ENCODE data around the gene PTPN21.
"Not testable (repeated sequence)": the region's sequence is repeated elsewhere in the genome, so short reads cannot be mapped to it uniquely, and the experiment has no call there.

Gene PTPN21

DNA sequence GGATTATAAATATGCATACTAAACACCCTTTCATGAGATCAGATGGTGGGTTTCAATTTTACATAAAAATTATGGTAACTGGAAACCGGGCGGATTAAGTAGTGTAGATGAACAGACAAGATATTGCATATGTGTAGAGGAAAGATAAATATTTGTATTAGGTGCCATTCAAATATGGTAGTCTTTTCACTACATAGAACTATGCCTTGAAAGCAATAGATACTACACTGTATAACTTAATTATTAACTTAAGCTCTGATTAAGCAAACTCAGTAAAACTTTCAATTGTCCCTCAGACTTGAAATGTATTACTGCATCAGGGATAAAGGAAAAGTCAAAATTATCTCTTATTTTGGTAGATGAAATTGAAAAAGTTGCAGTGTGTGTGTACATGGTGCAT is 1.9 kb downstream of the PTPN21 start:
- DNase-seq (ENCODE audit: low read depth, low spot score): no peak

DNA sequence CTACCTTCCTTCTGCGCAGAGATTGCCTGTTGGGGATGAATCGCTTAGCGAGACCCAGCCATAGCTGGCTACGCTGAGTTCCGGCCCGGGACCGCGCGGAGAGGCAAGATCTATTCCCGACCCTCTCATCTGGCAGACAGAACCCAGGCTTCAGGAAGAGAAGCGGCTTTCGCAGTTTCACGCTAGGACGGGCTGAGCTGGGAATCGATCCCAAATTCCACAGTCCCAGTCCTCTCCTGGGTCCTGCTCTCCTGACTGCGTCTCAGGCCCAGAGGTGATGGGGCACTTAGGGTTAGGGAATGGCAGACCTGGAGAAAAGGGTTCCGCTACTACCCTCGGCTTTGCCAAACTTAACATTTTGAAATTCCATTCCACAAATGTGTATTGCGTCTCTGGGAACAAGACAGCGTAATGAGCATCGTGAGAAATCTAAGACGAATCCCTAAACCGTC is 2.8 kb downstream of the PTPN21 start:
- DNase-seq (ENCODE audit: low read depth, low spot score): no peak

DNA sequence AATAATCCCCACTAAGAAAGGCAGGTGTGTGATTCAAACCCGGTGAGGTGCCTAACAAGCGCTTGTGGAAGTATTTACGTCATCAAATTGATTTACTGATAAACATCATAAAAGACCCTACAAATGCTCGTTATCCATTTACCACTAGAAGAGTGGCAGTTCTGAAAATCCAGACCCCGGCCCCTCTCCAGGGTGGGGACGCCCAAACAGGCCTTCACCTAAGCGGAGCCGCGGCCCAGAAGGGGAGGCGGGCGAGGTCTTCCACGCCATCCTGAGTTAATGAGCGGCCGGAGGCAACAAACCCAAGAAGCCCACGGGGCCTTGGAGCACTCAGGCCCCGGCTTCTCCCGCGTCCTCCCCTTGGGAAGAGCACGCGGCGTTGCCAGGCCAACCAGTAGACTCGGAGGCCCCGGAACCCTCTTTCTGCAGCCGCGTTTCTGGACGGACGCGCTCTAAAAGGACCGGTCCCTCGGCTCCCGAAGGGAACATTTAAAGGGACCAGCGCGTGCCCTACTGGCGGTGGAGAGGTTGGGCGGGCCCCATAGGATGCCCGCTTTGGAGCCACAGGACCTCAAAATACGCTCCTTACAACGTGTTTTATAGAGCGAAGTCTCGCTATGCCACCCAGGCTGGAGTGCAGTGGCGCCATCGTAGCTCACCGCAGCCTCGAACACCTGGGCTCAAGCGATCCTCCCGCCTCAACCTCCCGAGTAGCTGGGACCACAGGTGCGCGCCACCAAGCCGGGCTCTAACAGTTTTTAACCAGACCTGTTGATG is 3.5 kb downstream of the PTPN21 start:
- peak; percentile 52 for DNase-seq (ENCODE audit: low read depth, low spot score)

DNA sequence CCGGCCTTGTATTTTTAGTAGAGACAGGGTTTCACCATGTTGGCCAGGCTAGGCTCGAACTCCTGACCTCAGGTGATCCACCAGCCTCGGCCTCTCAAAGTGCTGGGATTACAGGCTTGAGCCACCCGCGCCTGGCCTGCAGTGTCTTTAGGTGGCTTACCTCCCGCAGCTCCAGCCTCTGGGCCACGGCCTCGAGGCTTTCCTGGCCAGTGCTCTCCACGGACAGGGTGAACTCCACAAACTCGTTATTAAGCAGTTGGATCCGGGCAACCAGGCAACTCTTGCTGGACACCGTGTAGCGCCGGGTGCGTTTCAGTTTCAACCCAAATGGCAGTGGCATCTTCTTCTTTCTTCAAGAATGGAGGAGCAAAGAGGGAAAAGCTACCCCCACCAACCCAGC is 4.7 kb downstream of the PTPN21 start:
- DNase-seq (ENCODE audit: low read depth, low spot score): no peak

DNA sequence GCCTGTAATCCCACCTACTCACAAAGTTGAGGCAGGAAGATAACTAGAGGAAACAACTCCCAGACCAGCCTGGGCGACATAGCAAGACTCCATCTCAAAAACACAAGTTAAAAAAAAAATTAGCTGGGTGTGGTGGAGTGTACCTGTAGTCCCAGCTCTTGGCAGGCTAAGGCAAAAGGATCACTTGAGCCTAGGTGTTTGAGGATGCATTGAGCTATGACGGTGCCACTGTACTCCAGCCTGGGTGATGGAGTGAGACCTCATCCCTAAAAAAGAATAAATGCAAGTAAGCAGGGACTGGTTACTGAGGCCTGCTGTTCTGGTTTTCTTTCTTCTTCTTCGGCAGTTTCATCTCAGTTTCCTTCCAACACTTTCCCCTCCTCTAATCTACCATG is 7.4 kb downstream of the PTPN21 start:
- DNase-seq (ENCODE audit: low read depth, low spot score): no peak

DNA sequence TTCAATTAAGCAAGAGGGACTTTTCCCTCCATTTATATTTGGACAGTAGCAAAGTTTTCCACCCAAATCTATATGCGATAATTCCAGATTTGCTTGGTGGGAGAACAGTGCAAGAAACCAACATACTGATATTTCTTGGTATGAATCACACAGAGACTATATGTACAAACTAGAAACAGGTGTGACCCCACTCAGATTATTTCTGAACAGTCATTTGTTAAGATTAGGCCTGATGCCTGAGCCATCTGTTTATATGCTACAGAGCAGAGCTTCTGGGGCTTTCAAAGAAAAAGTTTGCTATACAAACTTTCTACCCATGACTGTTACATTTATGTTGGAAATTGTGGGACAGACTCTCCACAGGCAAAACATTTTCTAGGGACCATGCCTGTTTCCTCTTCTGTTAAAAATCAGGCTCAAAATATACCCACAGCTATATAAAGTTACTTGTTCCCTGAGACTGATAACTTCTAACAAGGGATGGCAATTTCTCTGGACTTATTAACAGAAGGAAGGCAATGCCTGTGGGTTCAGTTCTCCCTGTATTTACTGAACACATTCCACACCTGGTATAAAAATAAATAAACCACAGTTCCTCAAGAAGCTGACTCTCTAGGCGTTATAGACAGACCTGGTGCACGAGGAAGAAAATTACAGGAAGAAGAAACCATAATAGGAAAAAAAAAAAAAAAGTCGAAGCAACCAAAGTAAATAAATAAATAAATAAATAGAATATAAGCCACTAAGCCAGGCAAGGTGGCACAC is 8.0 kb downstream of the PTPN21 start:
- no peak for DNase-seq (ENCODE audit: low read depth, low spot score)

DNA sequence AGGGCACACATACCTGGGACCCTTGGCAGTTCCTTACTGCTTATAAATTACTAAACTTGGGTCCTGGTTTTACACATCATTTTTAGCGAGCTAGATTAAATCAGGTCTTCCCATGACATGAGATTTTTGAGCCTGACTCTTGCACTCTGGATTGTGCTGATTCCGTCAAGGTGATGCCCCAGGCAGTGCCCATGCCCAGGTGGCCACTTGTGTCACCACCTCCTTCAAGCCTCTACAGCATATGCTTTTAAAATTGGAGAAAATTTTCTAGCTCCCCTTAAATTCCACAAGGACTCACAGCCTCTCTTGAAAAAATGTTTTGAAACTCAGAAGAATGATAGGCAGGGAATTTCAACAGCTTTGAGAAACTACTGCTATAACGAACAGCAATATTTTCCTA is 9.6 kb downstream of the PTPN21 start:
- no peak for DNase-seq (ENCODE audit: low read depth, low spot score)

DNA sequence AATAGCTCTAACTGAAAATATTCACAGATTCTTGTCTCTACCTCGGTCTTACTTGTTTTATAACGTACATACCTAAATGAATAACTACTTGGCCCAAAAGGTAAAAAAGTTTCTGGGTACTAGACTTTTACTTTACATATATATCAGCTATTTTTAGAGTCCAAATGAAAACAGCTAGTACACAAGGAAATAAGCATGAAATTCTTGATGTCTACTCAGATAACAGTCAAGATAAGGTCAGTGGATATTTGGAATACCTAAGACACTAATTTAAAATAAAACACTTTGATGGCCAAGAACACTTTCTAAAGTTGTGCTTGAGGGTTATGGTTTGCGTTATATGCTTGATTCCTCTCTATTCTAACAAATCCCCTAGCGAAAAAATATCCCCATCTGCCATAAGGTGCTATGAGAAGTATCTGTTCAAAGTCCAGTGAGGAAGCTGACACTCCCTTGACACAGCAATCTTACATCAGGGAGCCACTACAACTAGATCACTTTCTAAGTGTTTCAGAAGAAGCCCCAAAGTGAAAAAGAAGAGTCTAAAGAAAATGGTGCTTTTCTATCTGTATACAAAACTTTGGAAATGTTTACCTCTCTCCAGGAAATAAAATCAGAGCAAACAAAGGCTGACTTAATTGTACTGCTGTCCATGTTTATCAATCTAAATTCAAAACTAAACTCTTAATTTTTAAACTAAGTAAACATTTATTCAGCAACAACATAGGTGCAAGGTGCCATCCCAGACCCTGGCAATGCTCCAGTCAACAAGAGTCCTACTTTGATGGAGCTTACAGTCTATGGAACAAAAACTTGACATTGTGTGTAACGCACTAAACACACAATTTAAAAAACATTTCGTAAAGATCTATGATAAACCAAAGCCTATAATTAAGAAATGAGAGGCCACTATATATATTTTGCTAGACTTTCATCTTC is 11.7 kb downstream of the PTPN21 start:
- no peak for DNase-seq (ENCODE audit: low read depth, low spot score)

DNA sequence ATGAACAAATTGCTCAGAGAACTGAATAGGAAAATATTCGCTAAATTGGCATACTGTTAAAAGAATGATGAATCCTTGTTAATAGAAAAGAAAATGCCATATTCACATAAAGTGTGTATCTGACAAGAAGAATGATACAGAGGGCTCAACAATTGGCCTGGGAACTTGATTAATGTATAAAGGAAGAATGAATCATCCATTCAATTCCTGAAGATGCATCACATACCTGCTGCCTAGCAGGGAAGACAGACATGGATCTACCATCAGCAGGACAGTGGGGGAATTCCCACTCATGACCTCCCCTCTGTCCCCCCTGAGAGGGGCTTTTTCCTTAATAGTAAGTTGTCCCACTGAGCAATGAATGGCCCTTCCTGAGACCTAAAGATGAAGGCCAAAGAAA is 13.5 kb downstream of the PTPN21 start:
- no peak for DNase-seq (ENCODE audit: low read depth, low spot score)

DNA sequence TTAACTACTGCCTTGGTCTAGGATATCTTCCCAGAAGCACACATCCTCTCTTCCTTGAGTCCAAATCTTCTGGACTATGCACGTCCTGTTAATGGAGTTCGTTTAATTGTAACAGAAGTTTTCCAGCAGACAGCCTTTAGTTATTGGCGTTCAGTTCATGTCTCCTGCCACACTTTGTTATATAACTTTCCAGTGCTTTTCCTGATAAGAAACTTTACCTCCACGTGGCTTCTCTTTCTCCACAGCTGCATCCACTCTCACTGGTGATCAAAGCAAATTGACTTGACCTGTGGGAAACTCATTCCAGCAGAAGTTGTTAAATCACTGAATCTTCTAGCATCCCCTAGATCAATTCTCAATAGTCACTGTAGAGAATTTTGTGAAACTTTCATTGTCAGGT is 19.0 kb downstream of the PTPN21 start:
- DNase-seq (ENCODE audit: low read depth, low spot score): no peak

DNA sequence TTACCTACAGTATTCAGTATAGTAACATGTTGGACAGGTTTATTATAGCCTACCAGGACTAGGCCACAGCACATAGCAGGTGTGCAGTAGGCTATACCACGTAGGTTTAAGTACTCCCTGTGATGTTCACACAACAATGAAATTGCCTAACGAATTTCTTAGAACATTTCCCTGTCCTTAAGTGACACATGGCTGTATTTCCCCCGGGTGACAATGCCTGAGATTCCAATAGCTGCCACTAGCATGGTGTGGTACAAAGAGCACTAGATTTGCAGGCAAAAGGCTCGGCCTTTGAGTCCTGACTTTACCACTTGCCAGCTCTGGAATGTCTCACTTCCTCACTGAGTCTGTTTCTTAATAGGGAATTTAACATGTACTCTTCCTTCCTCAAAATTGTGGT is 19.7 kb downstream of the PTPN21 start:
- DNase-seq (ENCODE audit: low read depth, low spot score): no peak

DNA sequence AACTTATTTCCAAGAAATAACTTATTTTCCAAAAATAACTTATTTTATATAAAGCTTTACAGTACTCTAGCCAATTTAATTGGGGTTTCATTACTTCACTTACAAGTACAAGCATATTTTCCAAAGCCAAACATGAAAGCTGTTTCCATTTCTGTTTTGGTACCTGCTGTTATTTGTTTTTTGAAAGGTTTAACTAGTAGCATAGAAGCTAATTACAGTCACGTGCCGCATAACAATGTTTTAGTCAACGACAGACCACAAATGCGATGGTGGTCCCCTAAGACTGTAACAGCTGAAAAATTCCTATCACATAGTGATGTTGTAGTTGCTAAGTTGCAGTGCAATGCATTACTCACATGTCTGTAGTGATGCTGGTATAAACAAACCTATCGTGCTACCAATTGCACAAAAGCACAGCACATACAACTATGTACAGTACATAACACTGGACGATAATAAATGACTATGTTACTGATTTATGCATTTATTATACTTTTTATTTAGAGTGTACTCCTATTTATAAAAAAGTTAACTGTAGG is 21.7 kb downstream of the PTPN21 start:
- DNase-seq (ENCODE audit: low read depth, low spot score): no peak

DNA sequence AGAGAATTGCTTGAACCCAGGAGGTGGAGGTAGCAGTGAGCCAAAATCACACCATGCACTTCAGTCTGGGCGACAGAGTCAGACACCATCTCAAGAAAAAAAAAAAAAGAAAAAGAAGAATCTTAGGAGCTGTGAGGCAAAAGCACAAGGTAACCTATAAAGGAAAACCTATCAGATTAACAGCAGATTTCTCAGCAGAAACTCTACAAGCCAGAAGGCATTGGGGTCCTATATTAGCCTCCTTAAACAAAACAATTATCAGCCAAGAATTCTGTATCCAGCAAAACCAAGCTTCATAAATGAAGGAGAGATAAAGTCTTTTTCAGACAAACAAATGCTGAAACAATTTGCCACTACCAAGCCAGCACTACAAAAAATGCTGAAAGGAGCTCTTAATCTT is 24.9 kb downstream of the PTPN21 start:
- not testable (repeated sequence) for DNase-seq (ENCODE audit: low read depth, low spot score)

DNA sequence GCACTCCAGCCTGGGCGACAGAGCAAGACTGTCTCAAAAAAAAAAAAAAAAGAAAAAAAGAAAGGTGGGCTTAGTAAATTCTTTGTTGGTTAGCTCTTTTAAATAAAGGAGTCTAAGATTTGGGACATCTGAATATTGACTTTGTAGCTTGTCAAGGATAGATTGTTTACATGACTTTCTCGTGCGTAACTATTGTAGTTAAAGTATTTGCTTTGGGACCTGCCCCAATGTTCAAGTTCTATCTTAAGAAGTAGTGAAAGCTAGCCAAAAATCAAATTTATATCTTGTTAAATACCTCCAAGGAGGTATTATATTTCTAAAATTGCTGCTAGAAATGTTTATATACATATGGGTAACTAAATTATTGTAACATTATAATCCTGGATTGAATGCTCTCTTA is 32.4 kb downstream of the PTPN21 start:
- DNase-seq (ENCODE audit: low read depth, low spot score): no peak

DNA sequence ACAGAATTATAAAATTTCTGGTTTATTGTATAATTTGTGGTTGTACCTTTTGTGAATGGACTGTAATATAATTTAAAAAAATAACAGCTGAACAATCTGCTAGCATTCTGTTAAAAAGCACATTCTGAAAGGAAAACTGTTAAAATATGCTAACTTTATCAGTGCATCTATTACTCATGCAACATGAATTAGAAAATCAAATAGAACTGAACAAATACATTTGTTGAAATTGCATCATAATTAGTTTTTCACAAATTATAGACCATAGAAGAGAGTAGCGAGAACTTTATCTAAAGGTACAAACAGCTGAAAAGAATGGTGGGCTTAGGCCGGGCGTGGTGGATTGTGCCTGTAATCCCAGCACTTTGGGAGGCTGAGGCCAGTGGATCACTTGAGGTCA is 33.0 kb downstream of the PTPN21 start:
- no peak for DNase-seq (ENCODE audit: low read depth, low spot score)

DNA sequence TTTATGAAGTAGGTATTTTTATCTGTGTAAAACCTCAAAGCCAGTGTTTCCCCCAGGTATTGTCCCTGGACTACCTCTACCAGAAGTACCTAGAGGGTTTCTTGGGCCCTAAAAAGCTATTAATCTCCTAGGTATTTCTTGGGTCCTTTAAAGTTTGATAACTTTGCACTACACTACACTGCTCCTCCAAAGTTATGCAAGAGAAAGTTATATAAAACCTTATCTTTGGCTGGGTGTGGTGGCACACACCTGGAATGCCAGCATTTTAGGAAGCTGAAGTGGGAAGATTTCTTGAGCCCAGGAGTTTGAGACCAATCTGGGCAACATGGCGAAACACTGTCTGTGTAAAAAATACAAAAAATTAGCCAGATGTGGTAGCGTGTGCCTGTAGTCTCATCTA is 34.9 kb downstream of the PTPN21 start:
- DNase-seq (ENCODE audit: low read depth, low spot score): no peak

DNA sequence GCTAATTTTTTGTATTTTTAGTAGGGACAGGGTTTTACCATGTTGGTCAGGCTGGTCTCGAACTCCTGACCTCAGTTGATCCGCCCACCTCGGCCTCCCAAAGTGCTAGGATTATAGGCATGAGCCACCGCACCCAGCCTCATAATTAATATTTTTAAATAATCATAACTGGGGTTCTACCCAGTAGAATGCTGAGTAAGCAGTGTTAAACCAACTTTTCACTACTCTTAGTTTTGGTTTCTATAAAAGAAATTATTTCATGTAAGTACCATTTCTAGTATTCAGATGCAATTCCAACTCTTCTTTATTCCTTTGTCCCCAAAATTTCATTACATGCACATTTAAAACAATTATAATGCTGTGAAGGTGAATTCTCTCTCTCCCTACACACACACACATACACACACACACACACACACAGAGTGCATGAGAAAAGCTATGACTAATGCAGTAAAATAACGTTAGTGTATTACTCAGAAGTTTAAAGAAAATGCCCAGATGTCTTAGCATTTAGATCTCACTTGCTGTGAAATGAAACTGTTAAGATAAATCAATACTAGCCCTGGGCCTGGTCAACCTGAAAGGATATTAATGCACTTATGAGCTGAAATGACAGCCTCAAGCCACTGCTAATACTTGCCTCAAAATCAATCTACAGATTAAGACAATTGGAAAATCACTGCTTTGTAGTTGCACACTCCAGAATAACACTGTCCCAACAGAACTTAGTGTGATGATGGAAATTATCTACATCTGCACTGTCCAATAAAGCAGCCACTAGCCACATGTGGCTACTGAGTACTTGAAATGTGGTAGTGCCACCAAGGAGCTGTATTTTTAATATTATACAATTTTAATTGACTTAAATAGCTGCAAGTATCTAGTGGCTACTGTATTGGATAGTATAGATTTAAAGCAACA is 36.0 kb downstream of the PTPN21 start:
- peak; percentile 15 for DNase-seq (ENCODE audit: low read depth, low spot score)

DNA sequence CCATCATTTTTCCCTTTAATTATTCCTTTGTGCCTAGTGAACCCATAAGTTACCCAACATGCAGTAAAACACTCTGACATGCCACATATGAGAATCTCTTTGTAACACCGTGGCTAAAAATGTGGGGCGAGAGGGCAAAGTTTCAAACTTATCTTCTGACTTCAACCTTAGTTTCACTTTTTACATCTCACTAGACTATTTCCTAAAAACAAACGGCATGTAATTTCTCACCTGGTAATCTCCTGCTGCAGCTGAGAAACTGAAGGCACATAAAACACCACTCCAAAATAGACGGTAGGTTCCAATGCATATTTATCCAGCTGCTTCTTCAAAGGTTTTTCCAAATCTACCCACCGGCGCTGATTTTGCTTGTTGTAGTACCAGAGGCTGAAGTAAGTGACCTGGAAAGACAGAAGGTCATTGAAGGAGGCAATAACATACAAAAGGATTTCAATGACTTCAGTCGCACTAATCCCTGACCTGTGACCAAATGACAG is 37.9 kb downstream of the PTPN21 start:
- no peak for DNase-seq (ENCODE audit: low read depth, low spot score)

DNA sequence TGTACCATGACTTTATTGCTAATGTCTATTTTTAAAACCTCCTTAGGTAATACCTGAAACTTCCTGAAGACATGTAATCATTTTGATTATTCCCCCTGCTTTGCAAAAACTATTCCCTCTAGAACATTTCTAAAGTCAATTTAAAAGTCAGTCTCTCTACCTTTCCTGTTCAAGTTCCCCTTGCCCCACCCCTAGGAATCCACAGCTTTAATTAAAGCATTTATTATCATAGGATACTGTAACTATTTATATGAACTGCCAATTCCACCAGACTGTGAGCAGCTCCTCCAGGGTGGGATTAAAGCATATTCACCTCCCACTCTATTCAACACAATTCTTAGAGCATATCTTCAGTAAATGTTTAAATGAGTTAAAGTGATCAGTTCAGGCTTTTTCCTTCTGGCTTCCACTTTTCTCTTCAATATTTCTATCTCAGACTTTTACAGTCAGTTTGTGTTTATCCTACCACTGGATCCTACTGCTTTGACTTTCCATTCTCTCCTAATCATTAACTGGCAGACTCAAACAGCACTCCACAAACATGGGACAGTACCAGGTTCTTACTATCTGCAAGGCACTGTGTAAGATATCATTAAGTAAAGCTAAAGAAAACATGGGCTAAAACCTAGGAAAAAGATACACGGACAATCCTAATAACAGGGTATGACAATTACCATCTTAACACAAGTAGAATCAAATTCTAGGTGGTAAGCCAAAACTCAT is 39.1 kb downstream of the PTPN21 start:
- DNase-seq (ENCODE audit: low read depth, low spot score): no peak

DNA sequence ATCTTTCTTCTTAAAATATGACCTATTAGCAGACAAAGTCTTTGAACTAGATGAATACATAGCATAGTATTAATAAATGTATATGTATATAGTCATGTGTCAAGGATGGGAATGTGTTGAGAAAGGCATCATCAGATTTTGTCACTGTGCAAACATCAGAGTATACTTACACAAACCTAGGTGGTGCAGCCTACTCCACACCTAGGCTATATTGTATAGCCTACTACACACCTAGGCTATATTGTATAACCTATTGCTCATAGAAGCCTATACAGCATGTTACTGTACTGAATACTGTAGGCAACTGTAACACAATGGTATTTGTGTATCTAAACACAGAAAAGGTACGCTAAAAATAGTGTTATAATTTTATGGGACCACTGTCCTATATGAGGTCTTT is 47.6 kb downstream of the PTPN21 start:
- no peak for DNase-seq (ENCODE audit: low read depth, low spot score)
